ENCODE measurements around the gene OR5B2.

DNA sequence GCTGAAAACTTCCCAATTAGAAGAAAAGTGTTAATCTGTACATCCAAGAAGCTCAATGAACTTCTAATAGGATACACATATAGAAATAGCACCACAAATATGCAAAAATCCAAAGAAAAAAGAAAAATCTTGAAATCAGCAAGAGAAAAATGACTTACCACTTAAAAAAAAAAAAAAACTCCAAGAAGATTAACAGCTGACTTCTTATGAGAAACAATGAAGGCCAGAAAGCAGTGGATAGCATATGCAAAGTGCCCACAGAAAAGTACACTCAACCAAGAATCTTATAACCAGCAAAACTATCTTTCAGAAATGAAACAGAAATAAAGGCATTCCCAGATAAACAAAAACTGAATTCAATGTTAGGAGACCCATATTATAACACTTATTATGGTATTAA is 44.0 kb upstream of the OR5B2 start:
- TF ChIP-seq, protein P1, sequence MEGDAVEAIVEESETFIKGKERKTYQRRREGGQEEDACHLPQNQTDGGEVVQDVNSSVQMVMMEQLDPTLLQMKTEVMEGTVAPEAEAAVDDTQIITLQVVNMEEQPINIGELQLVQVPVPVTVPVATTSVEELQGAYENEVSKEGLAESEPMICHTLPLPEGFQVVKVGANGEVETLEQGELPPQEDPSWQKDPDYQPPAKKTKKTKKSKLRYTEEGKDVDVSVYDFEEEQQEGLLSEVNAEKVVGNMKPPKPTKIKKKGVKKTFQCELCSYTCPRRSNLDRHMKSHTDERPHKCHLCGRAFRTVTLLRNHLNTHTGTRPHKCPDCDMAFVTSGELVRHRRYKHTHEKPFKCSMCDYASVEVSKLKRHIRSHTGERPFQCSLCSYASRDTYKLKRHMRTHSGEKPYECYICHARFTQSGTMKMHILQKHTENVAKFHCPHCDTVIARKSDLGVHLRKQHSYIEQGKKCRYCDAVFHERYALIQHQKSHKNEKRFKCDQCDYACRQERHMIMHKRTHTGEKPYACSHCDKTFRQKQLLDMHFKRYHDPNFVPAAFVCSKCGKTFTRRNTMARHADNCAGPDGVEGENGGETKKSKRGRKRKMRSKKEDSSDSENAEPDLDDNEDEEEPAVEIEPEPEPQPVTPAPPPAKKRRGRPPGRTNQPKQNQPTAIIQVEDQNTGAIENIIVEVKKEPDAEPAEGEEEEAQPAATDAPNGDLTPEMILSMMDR (IDR thresholded peaks at IDR 0.05): no peak
- no peak for TF ChIP-seq ZFX (IDR thresholded peaks at IDR 0.05; ENCODE audit: borderline replicate concordance)

Measured in 22Rv1 (cell line).